Measurements from ENCODE around the gene ZNF644.

Gene ZNF644

DNA sequence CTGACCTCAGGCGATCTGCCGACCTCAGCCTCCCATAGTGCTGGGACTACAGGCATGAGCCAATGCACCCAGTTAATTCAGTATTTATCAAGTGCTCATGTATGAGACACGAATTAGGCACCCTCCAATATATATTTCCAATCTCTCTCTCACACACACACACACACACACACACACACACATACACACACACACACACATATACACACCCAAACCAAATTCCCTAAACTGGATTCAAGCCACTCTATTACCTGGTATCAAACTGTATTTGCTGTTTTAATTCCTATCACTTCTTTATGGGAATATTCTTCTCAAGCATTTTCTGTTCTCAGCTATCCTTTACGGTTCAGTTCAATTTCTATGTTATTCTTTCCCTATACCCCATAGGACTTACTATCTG, 8.5 kb downstream of the ZNF644 start:
- no peaks in the 10 kb centered on the region for H3K4me1 ChIP-seq (ENCODE audit: low read length)
- no peaks in the 10 kb centered on the region for H3K27me3 ChIP-seq (replicated peaks; ENCODE audit: insufficient read depth, low read length)
- no peak for DNase-seq
- H3K4me3 ChIP-seq (ENCODE audit: low read length): no peak overlapping the region
- no peak overlapping the region for H3K4me2 ChIP-seq (ENCODE audit: low read depth, low read length)
- no peak for TF ChIP-seq EZH2 (optimal IDR thresholded peaks at IDR 0.05; ENCODE audit: low read depth, low read length)
- TF ChIP-seq, protein P1, sequence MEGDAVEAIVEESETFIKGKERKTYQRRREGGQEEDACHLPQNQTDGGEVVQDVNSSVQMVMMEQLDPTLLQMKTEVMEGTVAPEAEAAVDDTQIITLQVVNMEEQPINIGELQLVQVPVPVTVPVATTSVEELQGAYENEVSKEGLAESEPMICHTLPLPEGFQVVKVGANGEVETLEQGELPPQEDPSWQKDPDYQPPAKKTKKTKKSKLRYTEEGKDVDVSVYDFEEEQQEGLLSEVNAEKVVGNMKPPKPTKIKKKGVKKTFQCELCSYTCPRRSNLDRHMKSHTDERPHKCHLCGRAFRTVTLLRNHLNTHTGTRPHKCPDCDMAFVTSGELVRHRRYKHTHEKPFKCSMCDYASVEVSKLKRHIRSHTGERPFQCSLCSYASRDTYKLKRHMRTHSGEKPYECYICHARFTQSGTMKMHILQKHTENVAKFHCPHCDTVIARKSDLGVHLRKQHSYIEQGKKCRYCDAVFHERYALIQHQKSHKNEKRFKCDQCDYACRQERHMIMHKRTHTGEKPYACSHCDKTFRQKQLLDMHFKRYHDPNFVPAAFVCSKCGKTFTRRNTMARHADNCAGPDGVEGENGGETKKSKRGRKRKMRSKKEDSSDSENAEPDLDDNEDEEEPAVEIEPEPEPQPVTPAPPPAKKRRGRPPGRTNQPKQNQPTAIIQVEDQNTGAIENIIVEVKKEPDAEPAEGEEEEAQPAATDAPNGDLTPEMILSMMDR (IDR thresholded peaks at IDR 0.05; ENCODE audit: low read length): no peak
- TF ChIP-seq EZH2phosphoT487 (IDR thresholded peaks at IDR 0.05; ENCODE audit: low read length): no peak
- no peak overlapping the region for H3K27ac ChIP-seq (ENCODE audit: low read length)
- H3F3A ChIP-seq (ENCODE audit: insufficient read depth, low read length): no peaks in the 10 kb centered on the region
- H2AFZ ChIP-seq (ENCODE audit: low read length): no peak overlapping the region
- 0 out of 2 replicates have a peak, but pooled peaks cover 6% of the 10 kb centered on the region for H3K36me3 ChIP-seq (replicated peaks; ENCODE audit: insufficient read depth, low read length)
- H3K79me2 ChIP-seq (ENCODE audit: low read length): peaks cover 98% of the 10 kb centered on the region
- H3K9me2 ChIP-seq (replicated peaks; ENCODE audit: insufficient read depth, low read length): no peaks in the 10 kb centered on the region
- no peaks in the 10 kb centered on the region for H3K9me3 ChIP-seq (replicated peaks; ENCODE audit: insufficient read depth, low read length)
- H3K9ac ChIP-seq (ENCODE audit: low read length): no peak overlapping the region
- peaks cover 29% of the 10 kb centered on the region for H4K20me1 ChIP-seq (ENCODE audit: insufficient read depth, low read length)

DNA sequence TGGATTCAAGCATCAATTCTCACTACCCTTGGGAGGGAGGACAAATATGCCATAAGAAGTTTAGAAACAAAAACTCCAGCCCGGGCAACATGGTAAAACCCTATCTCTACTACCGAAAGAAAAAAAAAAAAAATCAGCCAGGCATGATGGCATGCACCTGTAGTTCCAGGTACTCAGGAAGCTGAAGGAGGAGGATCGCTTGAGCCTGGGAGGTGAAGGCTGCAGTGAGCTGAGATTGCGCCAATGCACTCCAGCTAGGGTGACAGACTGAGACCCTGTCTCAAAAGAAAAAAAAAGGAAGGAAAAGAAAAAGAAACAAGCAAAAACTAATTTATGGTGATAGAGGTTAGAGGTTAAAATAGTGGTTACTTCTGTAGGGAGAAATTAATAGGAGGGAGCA, 9.6 kb downstream of the ZNF644 start:
- no peak for TF ChIP-seq EZH2phosphoT487 (IDR thresholded peaks at IDR 0.05; ENCODE audit: low read length)
- TF ChIP-seq EZH2 (optimal IDR thresholded peaks at IDR 0.05; ENCODE audit: low read depth, low read length): no peak
- TF ChIP-seq, protein P1 (IDR thresholded peaks at IDR 0.05; ENCODE audit: low read length): no peak
- no peaks in the 10 kb centered on the region for H3F3A ChIP-seq (ENCODE audit: insufficient read depth, low read length)
- peaks cover 25% of the 10 kb centered on the region for H4K20me1 ChIP-seq (ENCODE audit: insufficient read depth, low read length)
- H3K27me3 ChIP-seq (replicated peaks; ENCODE audit: insufficient read depth, low read length): no peaks in the 10 kb centered on the region
- H3K4me3 ChIP-seq (ENCODE audit: low read length): no peak overlapping the region
- peaks cover 98% of the 10 kb centered on the region for H3K79me2 ChIP-seq (ENCODE audit: low read length)
- no peak overlapping the region for H2AFZ ChIP-seq (ENCODE audit: low read length)
- H3K9me3 ChIP-seq (replicated peaks; ENCODE audit: insufficient read depth, low read length): no peaks in the 10 kb centered on the region
- no peak overlapping the region for H3K4me2 ChIP-seq (ENCODE audit: low read depth, low read length)
- no peaks in the 10 kb centered on the region for H3K4me1 ChIP-seq (ENCODE audit: low read length)
- H3K36me3 ChIP-seq (replicated peaks; ENCODE audit: insufficient read depth, low read length): 0 out of 2 replicates have a peak, but pooled peaks cover 6% of the 10 kb centered on the region
- H3K9me2 ChIP-seq (replicated peaks; ENCODE audit: insufficient read depth, low read length): no peaks in the 10 kb centered on the region
- no peak for DNase-seq
- no peak overlapping the region for H3K27ac ChIP-seq (ENCODE audit: low read length)
- H3K9ac ChIP-seq (ENCODE audit: low read length): no peak overlapping the region

DNA sequence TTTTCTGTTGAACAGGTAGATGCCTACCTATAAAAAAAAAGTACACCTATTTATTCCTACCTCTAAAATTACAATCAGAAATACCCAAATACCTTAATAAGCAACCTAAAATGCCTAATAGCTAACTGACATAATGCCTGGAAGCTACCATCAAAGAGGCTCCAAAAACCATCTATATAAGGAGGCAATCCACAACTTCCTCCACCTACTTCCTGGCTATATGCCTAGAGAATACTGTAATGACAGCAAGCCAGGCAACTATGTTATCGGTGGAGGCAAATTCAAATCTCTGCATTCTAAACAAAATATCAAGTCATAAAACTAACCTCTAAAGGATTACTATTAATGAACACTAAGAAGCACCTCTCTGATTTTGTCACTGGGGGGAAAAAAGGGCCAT, 10.1 kb downstream of the ZNF644 start:
- peaks cover 23% of the 10 kb centered on the region for H4K20me1 ChIP-seq (ENCODE audit: insufficient read depth, low read length)
- 0 out of 2 replicates have a peak, but pooled peaks cover 6% of the 10 kb centered on the region for H3K36me3 ChIP-seq (replicated peaks; ENCODE audit: insufficient read depth, low read length)
- no peaks in the 10 kb centered on the region for H3K9me3 ChIP-seq (replicated peaks; ENCODE audit: insufficient read depth, low read length)
- H3K27me3 ChIP-seq (replicated peaks; ENCODE audit: insufficient read depth, low read length): no peaks in the 10 kb centered on the region
- no peaks in the 10 kb centered on the region for H3F3A ChIP-seq (ENCODE audit: insufficient read depth, low read length)
- H3K4me3 ChIP-seq (ENCODE audit: low read length): no peak overlapping the region
- H3K79me2 ChIP-seq (ENCODE audit: low read length): peaks cover 98% of the 10 kb centered on the region
- no peaks in the 10 kb centered on the region for H3K4me1 ChIP-seq (ENCODE audit: low read length)
- no peak overlapping the region for H3K9ac ChIP-seq (ENCODE audit: low read length)
- no peak for DNase-seq
- no peak overlapping the region for H2AFZ ChIP-seq (ENCODE audit: low read length)
- TF ChIP-seq EZH2 (optimal IDR thresholded peaks at IDR 0.05; ENCODE audit: low read depth, low read length) (no peak), EZH2phosphoT487 (IDR thresholded peaks at IDR 0.05; ENCODE audit: low read length) (no peak)
- TF ChIP-seq, protein P1 (IDR thresholded peaks at IDR 0.05; ENCODE audit: low read length): no peak
- no peak overlapping the region for H3K4me2 ChIP-seq (ENCODE audit: low read depth, low read length)
- H3K27ac ChIP-seq (ENCODE audit: low read length): no peak overlapping the region
- H3K9me2 ChIP-seq (replicated peaks; ENCODE audit: insufficient read depth, low read length): no peaks in the 10 kb centered on the region
